Caco-2 (cell line): ENCODE data around the gene IL31RA. TPM values are rescaled to one million over a fixed set of nuclear protein-coding genes. Genes with fewer than 3 reads are reported as not detected.

Source experiments
- BruUV-seq: library from RNA; stranded (reverse); fragments of 400-500 nt; replicated peaks from 2 replicates; lab custom pipeline; 2021; lab: Mats Ljungman, UMichigan
- CTCF ChIA-PET: fragments of 300-600 bp; sonication (Branson Sonifier 250); formaldehyde crosslinking; loops from one replicate; lab custom pipeline; 2022; ENCODE audit warnings: antibody characterized with exemption; lab: Charles Lee
- POLR2A ChIA-PET: fragments of 300-600 bp; sonication (Branson Sonifier 250); formaldehyde crosslinking; loops from one replicate; lab custom pipeline; 2022; ENCODE audit warnings: antibody characterized with exemption; lab: Charles Lee
- DNase-seq, 2 experiments: peaks; one replicate each; pipeline versions ENCODE4 v3.0.0 to v3.0.0-alpha.2; 2020 to 2022
- H3K27me3 ChIP-seq: replicated peaks from 2 replicates; pipeline ENCODE4 v1.6.0; 2011; ENCODE audit warnings: low read length; ENCODE audit not compliant: control insufficient read depth, insufficient read depth
- H3K36me3 ChIP-seq: 2 replicates; pipeline ENCODE4 v1.5.1; 2011; ENCODE audit warnings: low read length; ENCODE audit not compliant: control insufficient read depth, insufficient read depth
- H3K4me1 ChIP-seq: fragments of 250-450 bp; sonication (Bioruptor Pico); 2 replicates; pipeline ENCODE4 v1.5.1; 2020; ENCODE audit warnings: mild to moderate bottlenecking
- H3K4me3 ChIP-seq: 2 replicates; pipeline ENCODE4 v1.5.1; 2011; ENCODE audit warnings: low read depth, mild to moderate bottlenecking, control low read depth, low read length
- H3K9me3 ChIP-seq: fragments of 250-450 bp; sonication (Bioruptor Pico); 2 replicates; pipeline ENCODE4 v1.5.1; 2020; ENCODE audit warnings: mild to moderate bottlenecking, moderate library complexity
- H3K27ac Mint-ChIP-seq: one replicate; pipeline ENCODE4 v1.8.0; 2022; ENCODE audit warnings: mixed read lengths; ENCODE audit not compliant: unreplicated experiment
- H3K27me3 Mint-ChIP-seq: one replicate; pipeline ENCODE4 v1.8.0; 2022; ENCODE audit warnings: mixed read lengths; ENCODE audit not compliant: insufficient read depth, unreplicated experiment
- H3K36me3 Mint-ChIP-seq: one replicate; pipeline ENCODE4 v1.8.0; 2022; ENCODE audit warnings: mild to moderate bottlenecking, mixed read lengths; ENCODE audit not compliant: insufficient read depth, unreplicated experiment
- H3K4me1 Mint-ChIP-seq: one replicate; pipeline ENCODE4 v1.8.0; 2022; ENCODE audit warnings: low read depth, mixed read lengths; ENCODE audit not compliant: unreplicated experiment
- H3K4me3 Mint-ChIP-seq: one replicate; pipeline ENCODE4 v1.8.0; 2022; ENCODE audit warnings: mild to moderate bottlenecking, moderate library complexity, mixed read lengths; ENCODE audit not compliant: unreplicated experiment
- H3K9me3 Mint-ChIP-seq: one replicate; pipeline ENCODE4 v1.8.0; 2022; ENCODE audit warnings: mixed read lengths; ENCODE audit not compliant: unreplicated experiment
- intact Hi-C: fragments of 100-400 bp; cut with micrococcal nuclease; formaldehyde crosslinking; loops from one replicate; pipeline ENCODE4 v1.10.0; 2022; ENCODE audit not compliant: unreplicated experiment
- total RNA-seq: library from RNA; stranded (reverse); gene quantifications from 2 replicates; pipeline ENCODE4 v1.2.3, GENCODE V29; 2022
- TF ChIP-seq, protein P1 (sequence below), 2 experiments: fragments of 200-600 bp in 1 of 2; IDR thresholded peaks; 1 replicate in 1 of 2; 2 replicates in 1 of 2; pipeline versions ENCODE4 v1.5.1 to v1.8.0; 2011 to 2022; ENCODE audit warnings: antibody characterized with exemption in 1 of 2, control low read depth in 1 of 2, inconsistent platforms in 1 of 2, low read depth in 1 of 2, low read length in 1 of 2, mild to moderate bottlenecking in 1 of 2, moderate library complexity in 1 of 2; ENCODE audit not compliant: insufficient read depth in 1 of 2, severe bottlenecking in 1 of 2, unreplicated experiment in 1 of 2

The IL31RA gene
- total RNA-seq, 1 experiment from 2014 or later: not detected

DNA sequence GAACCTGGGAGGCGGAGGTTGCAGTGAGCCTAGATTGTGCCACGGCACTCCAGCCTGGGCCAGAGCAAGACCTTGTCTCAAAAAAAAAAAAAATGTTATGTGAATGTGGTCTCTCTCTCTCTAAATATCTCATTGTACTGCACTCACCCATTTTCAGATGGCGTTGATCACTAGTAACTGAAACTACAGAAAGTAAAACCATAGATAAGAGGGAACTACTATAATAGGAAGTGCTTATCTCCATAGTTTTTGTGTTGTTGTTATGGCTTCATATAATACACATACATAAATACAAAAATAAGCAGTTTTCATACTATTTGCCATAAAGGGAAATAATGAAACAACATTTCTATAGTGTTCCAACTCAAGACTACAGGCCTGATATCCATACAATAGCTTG is 9.1 kb downstream of the IL31RA start:
- H3K36me3 Mint-ChIP-seq: no peaks in the 10 kb centered on the region
- DNase-seq: no peak
- H3K27ac Mint-ChIP-seq: no peak overlapping the region
- no peaks in the 10 kb centered on the region for H3K9me3 ChIP-seq
- H3K36me3 ChIP-seq: no peaks in the 10 kb centered on the region
- H3K4me3 Mint-ChIP-seq: no peak overlapping the region
- no TSS peak for BruUV-seq
- POLR2A ChIA-PET: no interaction called here
- intact Hi-C loops: no loop called here
- no peaks in the 10 kb centered on the region for H3K4me1 ChIP-seq
- TF ChIP-seq, protein P1, sequence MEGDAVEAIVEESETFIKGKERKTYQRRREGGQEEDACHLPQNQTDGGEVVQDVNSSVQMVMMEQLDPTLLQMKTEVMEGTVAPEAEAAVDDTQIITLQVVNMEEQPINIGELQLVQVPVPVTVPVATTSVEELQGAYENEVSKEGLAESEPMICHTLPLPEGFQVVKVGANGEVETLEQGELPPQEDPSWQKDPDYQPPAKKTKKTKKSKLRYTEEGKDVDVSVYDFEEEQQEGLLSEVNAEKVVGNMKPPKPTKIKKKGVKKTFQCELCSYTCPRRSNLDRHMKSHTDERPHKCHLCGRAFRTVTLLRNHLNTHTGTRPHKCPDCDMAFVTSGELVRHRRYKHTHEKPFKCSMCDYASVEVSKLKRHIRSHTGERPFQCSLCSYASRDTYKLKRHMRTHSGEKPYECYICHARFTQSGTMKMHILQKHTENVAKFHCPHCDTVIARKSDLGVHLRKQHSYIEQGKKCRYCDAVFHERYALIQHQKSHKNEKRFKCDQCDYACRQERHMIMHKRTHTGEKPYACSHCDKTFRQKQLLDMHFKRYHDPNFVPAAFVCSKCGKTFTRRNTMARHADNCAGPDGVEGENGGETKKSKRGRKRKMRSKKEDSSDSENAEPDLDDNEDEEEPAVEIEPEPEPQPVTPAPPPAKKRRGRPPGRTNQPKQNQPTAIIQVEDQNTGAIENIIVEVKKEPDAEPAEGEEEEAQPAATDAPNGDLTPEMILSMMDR (IDR thresholded peaks at IDR 0.05; ENCODE audit: insufficient read depth in 1 of 2, low read depth in 1 of 2, low read length in 1 of 2, severe bottlenecking in 1 of 2, unreplicated experiment in 1 of 2): no peak
- H3K9me3 Mint-ChIP-seq: no peaks in the 10 kb centered on the region
- no peaks in the 10 kb centered on the region for H3K27me3 ChIP-seq
- H3K4me1 Mint-ChIP-seq: no peaks in the 10 kb centered on the region
- CTCF ChIA-PET: no interaction called here
- H3K4me3 ChIP-seq: no peak overlapping the region
- no peaks in the 10 kb centered on the region for H3K27me3 Mint-ChIP-seq

GRCh38 chr5:55860709-55861108 is 9.6 kb downstream of the IL31RA start:
- H3K36me3 Mint-ChIP-seq: no peaks in the 10 kb centered on the region
- H3K9me3 Mint-ChIP-seq: no peaks in the 10 kb centered on the region
- ChIA-PET CTCF (no interaction called here), POLR2A (no interaction called here)
- Histone ChIP-seq H3K4me1 (no peaks in the 10 kb centered on the region), H3K4me3 (no peak overlapping the region), H3K27me3 (no peaks in the 10 kb centered on the region), H3K36me3 (no peaks in the 10 kb centered on the region), H3K9me3 (no peaks in the 10 kb centered on the region)
- intact Hi-C loops: no loop called here
- BruUV-seq: no TSS peak
- H3K27me3 Mint-ChIP-seq: no peaks in the 10 kb centered on the region
- DNase-seq: no peak
- H3K27ac Mint-ChIP-seq: no peak overlapping the region
- H3K4me3 Mint-ChIP-seq: no peak overlapping the region
- TF ChIP-seq, protein P1 (IDR thresholded peaks at IDR 0.05; ENCODE audit: insufficient read depth in 1 of 2, low read depth in 1 of 2, low read length in 1 of 2, severe bottlenecking in 1 of 2, unreplicated experiment in 1 of 2): no peak
- H3K4me1 Mint-ChIP-seq: no peaks in the 10 kb centered on the region

DNA sequence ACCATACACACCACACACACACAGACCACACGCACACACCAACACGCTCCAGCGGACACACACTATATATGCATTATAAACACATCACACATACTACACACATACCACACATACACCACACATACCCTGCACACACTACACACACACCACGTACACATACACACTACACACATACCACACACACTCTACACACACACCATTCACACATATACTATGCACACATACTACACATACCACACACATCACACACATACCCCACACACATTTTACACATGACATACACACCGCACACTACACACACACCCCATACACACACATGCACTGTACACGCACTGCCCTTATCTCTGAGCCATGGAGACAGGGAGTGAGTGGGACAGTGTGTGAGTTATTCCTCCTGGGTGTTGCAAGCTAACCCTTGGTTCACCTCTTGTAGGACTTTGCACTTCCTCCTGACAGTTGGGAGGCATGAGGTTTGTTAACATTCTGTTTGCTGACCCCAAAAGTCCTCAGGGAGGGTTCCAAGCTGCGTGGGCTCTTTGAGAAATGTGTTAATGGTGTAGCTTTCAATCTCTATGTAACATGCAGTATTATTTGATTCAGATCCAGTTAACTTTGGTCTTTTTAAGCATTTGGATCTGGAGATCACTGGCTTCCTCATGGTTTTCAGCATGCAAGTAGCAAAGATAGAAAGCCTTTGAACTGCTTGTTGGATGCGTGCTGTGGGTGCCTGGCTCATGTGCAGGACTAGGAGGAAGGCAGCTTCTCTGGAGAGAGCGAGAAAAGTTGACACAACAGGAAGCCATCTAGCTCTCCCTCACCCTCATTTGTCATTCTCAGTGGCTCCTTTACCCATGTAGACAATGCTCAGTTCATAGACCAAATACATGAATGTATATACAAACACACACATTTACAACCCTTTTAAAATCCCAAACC is 13.7 kb downstream of the IL31RA start:
- Mint-ChIP-seq H3K27me3 (no peaks in the 10 kb centered on the region), H3K4me3 (no peak overlapping the region), H3K4me1 (no peaks in the 10 kb centered on the region), H3K36me3 (no peaks in the 10 kb centered on the region), H3K9me3 (no peaks in the 10 kb centered on the region), H3K27ac (no peak overlapping the region)
- TF ChIP-seq, protein P1 (IDR thresholded peaks at IDR 0.05; ENCODE audit: insufficient read depth in 1 of 2, low read depth in 1 of 2, low read length in 1 of 2, severe bottlenecking in 1 of 2, unreplicated experiment in 1 of 2): no peak
- CTCF ChIA-PET: no interaction called here
- intact Hi-C loops: no loop called here
- Histone ChIP-seq H3K27me3 (no peaks in the 10 kb centered on the region), H3K4me3 (no peak overlapping the region), H3K9me3 (no peaks in the 10 kb centered on the region), H3K36me3 (no peaks in the 10 kb centered on the region), H3K4me1 (no peaks in the 10 kb centered on the region)
- no TSS peak for BruUV-seq
- no peak for DNase-seq
- POLR2A ChIA-PET: no interaction called here
